ENCODE measurements around the gene HOXB5.

DNA sequence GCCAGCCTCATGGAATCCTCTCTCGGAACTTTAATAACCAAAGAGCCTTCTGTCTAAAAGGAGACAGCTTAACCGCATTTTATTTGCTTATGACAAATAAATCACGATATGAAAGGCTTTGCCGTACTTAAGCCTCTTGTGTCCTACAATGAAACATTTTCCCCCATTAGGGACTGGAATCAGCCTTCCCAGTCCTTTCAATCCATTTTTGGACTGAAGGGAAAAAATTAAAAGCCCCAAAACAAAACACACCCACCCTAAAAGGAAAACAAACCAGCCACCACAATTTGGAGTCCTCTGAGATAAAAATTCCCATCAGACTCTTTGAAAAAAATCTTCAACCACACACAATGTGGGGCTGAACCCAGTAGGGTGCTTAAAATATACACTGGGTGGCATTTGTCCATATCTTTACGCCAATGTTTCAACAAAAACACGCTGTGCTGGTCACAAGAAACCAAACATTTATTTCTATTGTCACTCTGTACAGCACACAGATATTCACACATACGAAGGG, 18.5 kb downstream of the HOXB5 start:
- TF ChIP-seq, protein P1, sequence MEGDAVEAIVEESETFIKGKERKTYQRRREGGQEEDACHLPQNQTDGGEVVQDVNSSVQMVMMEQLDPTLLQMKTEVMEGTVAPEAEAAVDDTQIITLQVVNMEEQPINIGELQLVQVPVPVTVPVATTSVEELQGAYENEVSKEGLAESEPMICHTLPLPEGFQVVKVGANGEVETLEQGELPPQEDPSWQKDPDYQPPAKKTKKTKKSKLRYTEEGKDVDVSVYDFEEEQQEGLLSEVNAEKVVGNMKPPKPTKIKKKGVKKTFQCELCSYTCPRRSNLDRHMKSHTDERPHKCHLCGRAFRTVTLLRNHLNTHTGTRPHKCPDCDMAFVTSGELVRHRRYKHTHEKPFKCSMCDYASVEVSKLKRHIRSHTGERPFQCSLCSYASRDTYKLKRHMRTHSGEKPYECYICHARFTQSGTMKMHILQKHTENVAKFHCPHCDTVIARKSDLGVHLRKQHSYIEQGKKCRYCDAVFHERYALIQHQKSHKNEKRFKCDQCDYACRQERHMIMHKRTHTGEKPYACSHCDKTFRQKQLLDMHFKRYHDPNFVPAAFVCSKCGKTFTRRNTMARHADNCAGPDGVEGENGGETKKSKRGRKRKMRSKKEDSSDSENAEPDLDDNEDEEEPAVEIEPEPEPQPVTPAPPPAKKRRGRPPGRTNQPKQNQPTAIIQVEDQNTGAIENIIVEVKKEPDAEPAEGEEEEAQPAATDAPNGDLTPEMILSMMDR (IDR thresholded peaks at IDR 0.05; ENCODE audit: low read depth, low read length), result no peak
- TF ChIP-seq EZH2phosphoT487 (IDR thresholded peaks at IDR 0.05; ENCODE audit: low read depth), result no peak
